Stimulated activated CD4-positive, alpha-beta T cell treated with anti-CD3 and anti-CD28 coated beads, Interleukin-12 subunit alpha, Interleukin-12 subunit beta, amount 100 ng/mL, for 48 hours (primary cell): Measurements from ENCODE around the gene UBTFL1.
"Not testable (repeated sequence)": the region's sequence is repeated elsewhere in the genome, so short reads cannot be mapped to it uniquely, and the experiment has no call there.

ENCODE experiments used
- DNase-seq, 3 donors: peaks; one replicate each; pipeline ENCODE4 v3.0.0-alpha.2; 2020; ENCODE audit warnings: low read depth in 2 of 3, low spot score in 1 of 3

Gene UBTFL1

GRCh38 chr11:90085650-90086049 lies at the start of gene UBTFL1:
Gene UBTFL1, plus strand, starts transcription at chr11:90085950. Its CDS starts 0 bp downstream, at chr11:90085950.
- DNase-seq = not testable (repeated sequence)

DNA sequence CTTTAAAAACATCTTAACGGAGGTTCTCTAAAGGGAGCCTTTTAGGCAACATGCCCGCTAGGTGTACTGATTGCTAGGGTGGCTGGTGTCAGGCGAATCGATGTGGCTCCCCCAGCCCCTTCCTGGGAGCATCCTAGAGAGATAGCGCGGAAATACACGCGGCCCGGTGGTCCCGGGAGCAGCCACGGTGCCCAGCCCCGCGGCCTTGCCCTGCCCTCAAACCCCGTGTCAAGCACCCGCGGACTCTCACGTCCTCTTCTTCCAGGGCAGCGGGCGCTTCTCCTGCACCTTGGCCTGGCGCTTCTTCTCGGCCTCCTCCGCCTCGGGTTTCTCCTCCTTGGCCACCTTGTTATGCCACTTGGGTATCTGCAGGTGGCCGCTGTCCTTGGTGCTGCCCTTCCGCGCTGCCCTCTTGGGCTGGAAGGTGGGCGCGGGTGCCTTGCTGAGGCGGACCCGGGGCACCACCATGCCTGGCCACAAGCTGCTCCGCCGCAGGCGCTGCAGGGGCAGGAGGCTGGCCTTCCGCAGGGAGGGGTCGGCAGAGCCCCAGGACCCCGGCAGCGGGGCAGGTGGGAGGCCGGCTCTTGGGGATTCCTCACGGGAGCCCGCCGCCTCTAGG lies 34.0 kb upstream of the UBTFL1 start:
- DNase-seq = not testable (repeated sequence)

DNA sequence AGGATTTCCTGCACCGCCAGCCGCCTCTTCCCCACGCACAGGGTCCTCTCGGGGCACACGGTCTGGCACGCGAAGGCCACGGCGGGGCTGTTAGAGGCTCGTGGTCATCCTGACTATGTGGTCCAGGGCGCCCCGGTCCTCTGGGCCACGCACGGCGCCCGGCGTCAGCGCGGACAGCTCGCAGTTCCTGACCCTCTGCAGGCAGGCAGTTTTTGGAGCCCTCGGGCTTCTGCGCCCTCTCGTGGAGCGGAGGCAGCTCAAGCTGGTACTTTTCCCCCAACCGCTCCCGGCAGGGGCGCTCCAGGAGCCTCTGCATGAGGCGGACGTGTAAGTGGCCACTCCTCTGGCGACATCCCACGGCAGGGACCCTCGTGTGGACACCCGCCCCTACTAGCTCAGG lies 33.4 kb upstream of the UBTFL1 start:
- DNase-seq = not testable (repeated sequence)

GRCh38 chr11:90053545-90053944 lies 32.2 kb upstream of the UBTFL1 start:
- DNase-seq = not testable (repeated sequence)

- not testable (repeated sequence) for DNase-seq
Measured at GRCh38 chr11:90088731-90089130, 3.0 kb downstream of the UBTFL1 start.

GRCh38 chr11:90095230-90095924 lies 9.6 kb downstream of the UBTFL1 start:
- not testable (repeated sequence) for DNase-seq

DNA sequence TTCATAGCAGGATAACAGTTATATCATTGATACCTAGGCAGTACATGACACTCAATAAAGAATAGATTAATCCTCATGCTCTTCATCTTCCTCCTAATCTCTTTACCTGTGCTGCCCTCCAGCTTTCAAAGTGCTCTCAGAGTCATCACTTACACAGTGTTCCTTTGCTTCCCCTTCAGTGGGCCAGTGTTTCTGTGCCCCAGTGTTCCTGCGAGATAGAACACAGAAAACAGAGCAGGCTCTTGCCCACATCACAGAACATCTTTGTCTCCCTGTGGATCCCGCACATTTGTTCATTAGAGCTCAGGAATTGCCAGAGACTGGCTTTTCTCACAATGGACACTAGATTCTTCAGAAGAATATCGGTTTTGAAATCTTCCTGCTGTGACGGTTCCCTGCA lies 12.5 kb downstream of the UBTFL1 start:
- DNase-seq = not testable (repeated sequence)

- no peak for DNase-seq
Measured at GRCh38 chr11:90100431-90100830, 14.7 kb downstream of the UBTFL1 start.

DNA sequence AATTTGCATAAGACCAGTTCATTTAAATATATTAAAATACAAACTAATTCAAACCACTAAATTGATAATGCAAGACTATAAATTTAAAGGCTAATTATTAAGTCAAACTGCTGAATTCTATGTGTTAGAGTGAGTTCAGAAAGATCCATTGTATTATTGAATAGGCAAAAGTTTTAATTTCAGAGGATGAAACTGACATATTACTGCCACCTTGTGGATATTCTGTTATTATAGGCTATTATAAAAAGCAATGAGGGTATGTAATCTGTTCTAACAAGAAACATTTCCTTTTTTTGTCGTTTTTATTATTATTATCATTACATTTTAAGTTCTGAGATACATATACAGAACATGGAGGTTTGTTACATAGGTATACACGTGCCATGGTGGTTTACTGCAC lies 27.8 kb downstream of the UBTFL1 start:
- no peak for DNase-seq

DNA sequence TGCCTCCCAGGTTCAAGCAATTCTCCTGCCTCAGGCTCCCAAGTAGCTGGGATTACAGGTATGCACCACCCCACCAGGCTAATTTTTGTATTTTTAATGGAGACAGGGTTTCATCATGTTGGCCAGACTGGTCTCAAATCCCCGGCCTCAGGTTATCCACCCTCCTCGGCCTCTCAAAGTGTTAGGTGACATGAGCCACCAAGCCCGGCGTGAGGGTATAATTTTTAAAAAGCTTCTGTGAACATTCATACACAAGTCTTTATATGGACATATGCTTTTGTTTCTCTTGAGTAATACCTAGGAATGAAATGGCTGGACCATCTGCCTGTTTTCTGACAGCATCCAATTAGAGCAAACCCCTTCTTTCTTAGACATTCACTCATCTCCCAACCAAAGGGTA lies 34.4 kb downstream of the UBTFL1 start:
- DNase-seq = no peak

- no peak for DNase-seq
Measured at GRCh38 chr11:90124371-90124770, 38.6 kb downstream of the UBTFL1 start.

DNA sequence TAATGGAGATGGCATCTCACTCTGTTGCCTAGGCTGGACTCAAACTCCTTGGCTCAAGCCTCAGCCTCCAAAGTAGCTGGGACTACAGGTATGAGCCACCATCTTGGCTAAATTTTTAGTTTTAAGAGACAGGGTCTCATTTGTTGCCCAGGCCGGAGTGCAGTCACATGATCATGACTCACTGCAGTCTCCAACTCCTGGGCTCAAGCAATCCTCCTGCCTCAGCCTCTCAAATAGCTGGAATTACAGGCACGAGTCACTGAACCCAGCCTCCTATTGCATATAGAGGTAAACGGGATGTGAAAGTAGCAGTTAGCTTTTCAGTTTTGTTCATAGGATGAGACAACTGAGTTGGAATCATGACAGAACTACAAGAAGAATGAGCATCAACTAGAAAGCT lies 39.2 kb downstream of the UBTFL1 start:
- no peak for DNase-seq

DNA sequence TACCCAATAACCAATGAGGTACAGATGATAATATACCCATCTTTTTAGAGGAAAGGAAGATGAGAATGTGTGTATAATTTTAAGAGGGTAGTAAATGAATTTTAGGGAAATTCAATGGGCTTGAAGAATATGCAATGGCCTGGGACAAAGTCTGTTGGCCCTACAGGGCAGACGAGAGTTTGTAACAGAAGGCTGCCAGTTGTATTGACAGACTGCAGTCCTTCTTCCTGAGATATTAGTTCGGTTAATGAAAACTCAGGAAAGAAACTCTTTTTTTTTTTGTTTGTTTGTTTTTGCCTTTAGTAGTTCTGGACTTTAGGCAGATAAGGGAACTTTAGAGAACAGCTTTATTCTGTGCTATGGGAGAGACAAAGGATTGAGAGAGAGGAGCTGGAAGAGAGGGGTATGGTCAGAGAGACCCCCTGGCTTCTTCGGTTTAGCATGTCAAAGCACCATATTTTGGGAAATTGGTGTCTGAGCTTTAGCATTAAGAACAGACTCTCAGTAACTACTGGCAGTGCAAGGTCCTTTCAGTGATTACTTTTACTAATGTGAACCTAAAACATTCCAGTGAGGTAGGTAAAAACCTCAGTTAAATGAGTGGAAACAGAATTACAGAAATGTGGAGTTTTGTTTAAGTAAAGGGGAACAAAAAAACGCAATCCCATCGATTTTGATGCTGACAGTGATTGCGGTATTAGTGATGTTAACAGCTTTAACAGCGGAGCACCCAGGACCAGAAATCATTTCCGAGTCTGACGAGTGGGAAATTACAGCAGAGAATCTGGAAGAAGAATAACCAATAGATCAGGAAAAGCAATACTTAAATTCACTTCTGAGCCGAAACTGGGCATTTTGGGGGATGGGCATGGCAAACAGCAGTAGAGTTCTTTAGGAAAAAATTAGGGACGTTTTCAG lies 48.1 kb downstream of the UBTFL1 start:
- no peak for DNase-seq

DNA sequence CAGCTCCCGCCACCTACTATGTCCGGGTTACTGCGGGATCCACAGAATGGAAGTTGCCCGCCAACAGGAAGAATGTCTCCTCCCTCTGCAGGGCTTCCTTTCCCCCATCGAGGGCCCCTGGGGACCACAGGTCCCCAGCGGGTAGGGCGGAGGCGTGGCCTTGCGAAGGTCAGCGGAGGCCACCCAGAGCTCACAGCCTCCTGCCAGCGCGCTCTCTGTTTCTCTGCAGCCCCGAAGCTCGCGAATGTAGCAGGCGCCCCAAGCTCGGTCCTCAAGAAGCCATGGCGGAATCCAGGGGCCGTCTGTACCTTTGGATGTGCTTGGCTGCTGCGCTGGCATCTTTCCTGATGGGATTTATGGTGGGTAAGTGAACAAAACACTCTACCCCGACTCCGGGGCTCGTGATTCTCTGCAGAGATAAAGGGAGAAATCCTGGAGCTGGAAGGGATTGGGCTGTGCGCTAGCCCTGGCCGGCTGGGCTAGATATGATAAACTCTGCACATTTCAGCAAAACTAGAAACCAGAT lies 48.8 kb downstream of the UBTFL1 start, which contains the start of gene NAALAD2:
Gene NAALAD2, plus strand, starts transcription at position 186 of the 526 bp plus-strand sequence. Its CDS starts 96 bp downstream, at position 282.
- no peak for DNase-seq

DNA sequence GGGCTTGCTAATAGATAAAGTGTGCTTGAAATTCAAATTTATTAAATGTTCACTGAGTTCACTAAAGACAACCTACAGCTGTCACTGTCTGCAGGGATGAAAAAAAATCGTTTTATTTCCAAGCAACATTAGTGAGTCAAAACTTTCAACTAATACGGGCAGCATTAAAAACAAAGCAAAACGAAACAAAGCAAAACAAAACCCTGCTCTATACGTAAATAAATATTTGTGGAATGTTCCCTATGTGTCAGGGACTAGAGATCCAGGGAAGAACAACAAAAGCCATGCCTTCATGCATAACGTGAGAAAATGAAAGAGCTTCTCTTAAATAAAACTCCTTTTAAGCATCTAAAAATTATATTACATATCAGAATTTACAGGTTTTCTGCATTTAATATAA lies 49.3 kb downstream of the UBTFL1 start:
- no peak for DNase-seq
